GM19468 (cell line): ENCODE measurements around the gene COL25A1.

Experiments used
- ATAC-seq: cut with Tn5 transposase; IDR thresholded peaks from one replicate; pipeline ENCODE4 v1.9.1; 2021; ENCODE audit warnings: mild to moderate bottlenecking, moderate library complexity, moderate number of reproducible peaks; ENCODE audit not compliant: unreplicated experiment; ENCODE audit errors: extremely low read depth

COL25A1 gene

GRCh38 chr4:109294468-109295020, 7.9 kb downstream of the COL25A1 start:
- ATAC-seq: no peak

DNA sequence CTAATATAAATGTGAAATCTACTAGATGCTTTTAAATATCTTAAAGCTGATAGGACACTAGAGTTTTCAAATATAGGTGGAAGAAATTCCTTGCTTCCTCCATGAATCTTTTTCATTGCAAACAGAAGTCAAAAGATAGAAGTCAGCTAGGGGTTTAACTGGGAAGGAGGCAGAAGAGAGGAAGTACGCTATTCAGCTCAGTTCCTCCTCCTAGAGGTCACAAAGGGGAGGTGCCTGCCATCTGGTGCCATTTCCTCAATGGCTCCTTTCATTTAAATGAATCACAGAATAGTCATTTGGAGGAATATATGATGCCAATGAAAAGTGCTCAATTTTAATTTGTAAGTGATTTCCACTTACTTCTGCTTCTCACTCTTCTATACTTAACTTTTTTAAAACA, 8.5 kb downstream of the COL25A1 start:
- ATAC-seq: peak; percentile 67

DNA sequence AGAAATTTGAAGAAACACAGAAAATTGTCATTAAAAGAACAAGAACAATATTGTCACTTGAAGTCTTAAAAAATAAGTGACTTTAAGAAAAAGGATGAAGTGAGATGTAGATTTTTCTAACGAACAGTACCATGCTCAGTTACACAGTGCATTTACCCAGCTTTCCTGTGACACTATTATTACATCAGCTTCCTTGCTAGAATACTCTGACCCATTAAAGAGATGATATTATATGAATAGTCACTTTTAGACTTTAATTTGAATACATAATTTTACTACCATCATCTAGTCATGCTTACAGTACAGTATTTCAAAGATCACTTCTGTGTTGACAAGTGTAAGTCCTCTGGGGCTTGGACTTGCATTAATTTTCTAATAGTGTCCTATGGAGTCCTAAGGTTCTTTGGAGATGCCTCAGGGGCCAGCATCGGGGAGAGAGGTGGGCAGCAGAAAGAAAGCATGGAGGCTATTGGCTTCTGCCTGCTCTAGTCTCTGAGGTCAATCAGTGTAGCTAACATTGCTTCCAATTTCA, 10.7 kb downstream of the COL25A1 start:
- ATAC-seq: no peak

- ATAC-seq: no peak
Observed at GRCh38 chr4:109290918-109291317, 11.5 kb downstream of the COL25A1 start.

GRCh38 chr4:109278594-109279031, 23.8 kb downstream of the COL25A1 start:
- ATAC-seq: peak; percentile 97

GRCh38 chr4:109276482-109277095, 25.9 kb downstream of the COL25A1 start:
- no peak for ATAC-seq

DNA sequence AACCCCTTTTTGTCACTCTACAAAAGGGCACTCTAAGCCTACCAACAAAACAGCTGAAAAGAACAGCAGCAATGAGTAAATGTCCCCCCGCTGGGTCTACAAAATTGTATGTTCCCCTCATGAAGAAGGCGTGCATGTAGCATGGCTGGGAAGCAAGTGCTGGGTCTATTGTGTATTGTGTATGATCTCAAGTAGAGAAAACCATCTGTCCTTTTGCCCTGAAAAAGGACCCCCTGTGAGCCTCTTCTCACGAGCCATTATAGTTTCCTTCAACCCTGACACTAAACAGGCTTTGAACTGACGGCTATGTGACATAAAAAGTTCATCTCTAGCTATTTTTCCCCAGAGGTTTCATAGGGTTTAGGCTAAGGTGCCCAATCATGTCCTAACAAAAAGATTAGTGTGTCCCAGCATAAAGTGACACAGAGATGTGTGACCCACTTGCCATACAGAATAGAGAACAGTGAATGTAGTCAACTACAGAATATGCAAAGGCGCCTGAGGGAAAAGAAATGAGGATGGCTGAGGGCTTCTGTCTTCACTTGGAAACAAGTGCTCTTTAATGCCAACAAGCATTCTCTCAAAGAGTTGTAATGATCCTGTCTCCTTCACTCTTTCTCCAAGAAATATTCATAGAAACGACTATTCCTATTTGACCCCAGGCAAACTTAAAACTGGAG, 27.3 kb downstream of the COL25A1 start:
- no peak for ATAC-seq

DNA sequence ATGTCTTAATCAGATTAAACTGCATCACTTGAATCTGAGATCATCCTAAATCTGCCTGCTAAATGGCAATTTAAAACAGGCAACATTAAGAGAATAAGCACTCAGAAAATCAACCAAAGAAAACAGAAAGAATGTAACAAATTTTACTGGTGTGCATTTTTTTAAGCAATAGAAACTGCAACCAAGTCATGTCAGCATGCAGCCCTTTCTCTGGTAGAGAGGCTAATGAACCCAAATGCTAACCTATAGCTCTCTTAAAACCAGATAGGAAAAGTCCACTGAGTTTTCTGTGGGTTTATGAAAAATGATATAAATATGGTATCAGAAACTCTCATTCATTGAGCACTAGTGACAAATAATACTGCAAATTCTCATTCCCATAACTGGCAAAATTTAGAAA, 35.6 kb downstream of the COL25A1 start:
- ATAC-seq: no peak

- ATAC-seq: no peak
Observed at GRCh38 chr4:109266236-109266635, 36.2 kb downstream of the COL25A1 start.

- ATAC-seq: no peak
Observed at GRCh38 chr4:109263721-109264120, 38.7 kb downstream of the COL25A1 start.

DNA sequence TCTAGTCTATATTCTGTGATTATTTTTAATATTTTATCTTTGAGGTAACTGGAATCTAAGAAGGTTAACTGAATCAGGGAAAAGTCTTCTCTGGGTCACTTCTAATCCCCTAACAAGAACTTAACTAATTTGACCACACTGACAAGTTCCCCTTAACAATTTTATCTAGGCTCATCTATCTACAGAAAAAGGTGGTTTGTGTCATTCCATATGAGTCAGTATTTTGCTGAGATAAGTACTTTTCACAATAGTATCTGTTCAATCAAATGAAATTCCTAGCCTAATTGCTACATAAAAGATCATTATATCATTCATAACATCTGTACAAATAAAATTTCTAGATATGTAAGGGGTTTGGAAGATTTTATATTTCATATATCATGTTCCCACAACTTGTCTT, 45.6 kb downstream of the COL25A1 start:
- no peak for ATAC-seq

DNA sequence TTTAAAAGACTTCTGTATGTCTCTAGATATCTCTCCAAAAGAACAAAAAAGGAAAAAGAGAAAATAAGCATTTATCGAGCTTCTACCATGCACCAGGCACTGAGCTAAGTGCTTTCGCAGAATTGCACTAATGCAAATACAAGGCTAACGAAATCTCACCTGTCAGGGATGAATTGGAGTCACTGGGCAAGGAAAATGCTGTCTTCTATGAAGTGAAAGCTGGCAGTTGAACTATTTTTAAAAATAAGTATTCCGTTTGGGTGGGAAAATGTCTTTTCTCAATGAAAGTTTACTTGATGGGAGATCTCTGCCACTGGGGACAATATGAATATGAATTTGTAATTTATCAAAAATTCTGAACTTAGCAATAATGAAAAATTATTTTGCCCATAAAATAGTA, 47.6 kb downstream of the COL25A1 start:
- ATAC-seq: no peak

DNA sequence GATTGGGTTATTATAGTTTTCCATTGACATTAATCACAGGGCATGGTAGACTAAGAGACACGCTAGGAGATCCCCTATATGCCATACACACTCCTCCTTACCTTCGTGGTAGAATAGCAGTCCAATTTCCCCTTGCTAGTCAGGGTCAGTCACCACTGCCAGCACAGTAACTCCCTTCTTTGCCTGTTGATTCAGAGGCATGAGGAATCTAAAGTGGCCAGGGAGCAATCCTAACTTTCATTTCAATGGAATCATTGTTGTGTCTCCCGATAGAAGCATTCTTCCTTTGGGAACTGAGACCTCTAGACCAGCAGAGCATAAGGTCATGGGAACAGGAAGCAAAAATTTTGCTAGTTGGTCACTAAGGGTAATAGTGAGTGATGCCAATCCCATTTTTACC, 51.1 kb downstream of the COL25A1 start:
- no peak for ATAC-seq

- no peak for ATAC-seq
Observed at GRCh38 chr4:109248322-109248900, 54.0 kb downstream of the COL25A1 start.

GRCh38 chr4:109243871-109244270, 58.6 kb downstream of the COL25A1 start:
- no peak for ATAC-seq

- no peak for ATAC-seq
Observed at GRCh38 chr4:109238746-109239145, 63.7 kb downstream of the COL25A1 start.

- no peak for ATAC-seq
Observed at GRCh38 chr4:109235683-109236082, 66.8 kb downstream of the COL25A1 start.

DNA sequence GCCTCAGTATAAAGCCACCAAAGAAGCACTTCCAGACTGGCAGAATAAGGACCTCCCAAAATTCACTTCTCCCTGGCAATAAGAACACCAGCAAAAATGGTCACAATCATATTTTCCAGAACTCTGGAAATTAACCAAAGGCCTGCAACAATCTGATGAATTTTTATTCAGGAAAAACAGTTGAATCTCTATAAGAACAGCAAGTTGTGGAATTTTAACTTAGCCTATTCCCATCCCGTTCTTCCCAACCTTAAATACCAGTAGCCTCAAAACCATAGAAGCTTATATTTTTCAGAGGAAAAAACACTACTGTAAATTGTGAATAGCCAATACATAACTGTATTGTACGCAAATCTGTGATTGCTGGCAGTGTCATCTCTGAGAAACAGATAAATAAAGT, 67.9 kb downstream of the COL25A1 start:
- ATAC-seq: no peak

- ATAC-seq: no peak
Observed at GRCh38 chr4:109233570-109233969, 68.9 kb downstream of the COL25A1 start.

DNA sequence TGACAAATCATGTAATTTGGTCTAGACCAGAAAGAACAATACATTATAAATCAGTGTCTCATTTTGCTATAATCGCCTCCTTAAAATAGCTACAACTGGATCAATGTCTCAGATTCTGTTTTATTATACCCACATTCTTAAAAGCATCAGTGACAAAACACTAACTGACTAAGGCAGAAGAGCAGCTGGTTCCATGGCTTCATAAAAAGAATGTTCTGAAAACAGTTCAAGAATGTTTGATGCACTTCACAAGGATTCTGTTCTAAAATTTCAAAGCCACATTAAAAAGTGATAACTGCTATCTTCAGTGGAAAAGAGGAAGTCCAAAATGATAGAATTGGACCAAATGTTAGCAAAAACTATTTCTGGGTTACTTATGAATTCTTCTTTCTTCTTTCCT, 69.8 kb downstream of the COL25A1 start:
- ATAC-seq: no peak

DNA sequence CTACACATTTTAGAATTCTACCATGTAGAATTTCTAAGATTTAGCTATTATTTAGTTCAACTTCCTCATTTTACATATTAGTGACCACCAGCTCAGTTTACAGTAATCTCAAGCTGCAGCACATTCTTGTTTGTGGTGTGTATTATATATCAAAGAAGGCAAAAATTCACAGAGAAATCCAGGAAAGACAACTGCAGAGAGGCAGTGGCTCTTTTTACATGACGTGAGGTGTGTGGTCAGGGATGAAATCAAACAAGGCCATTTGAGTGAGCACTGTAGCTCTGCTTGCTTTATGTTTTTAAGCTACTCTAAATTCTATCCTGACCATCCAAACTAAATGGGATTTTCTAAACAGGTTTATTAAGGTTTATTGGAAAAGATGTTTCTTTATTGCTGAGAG, 71.1 kb downstream of the COL25A1 start:
- ATAC-seq: no peak
